ENCODE measurements around the gene ZNF683.

The ZNF683 gene

GRCh38 chr1:26318338-26319064, 54.0 kb downstream of the ZNF683 start:
- DNase-seq (ENCODE audit: low spot score in 2 of 2) (no peak), ATAC-seq (replicated peaks; ENCODE audit: extremely low read depth, poor library complexity, severe bottlenecking) (no peak)
- Mint-ChIP-seq H3K4me1 (peaks cover 72% of the 10 kb centered on the region), H3K27ac (ENCODE audit: low read depth) (peak overlapping the region; percentile 79), H3K27me3 (no peaks in the 10 kb centered on the region), H3K4me3 (peak overlapping the region; percentile 99), H3K36me3 (ENCODE audit: insufficient read depth) (peaks cover 29% of the 10 kb centered on the region), H3K9me3 (no peaks in the 10 kb centered on the region)

- Mint-ChIP-seq H3K4me1 (peaks cover 72% of the 10 kb centered on the region), H3K27me3 (no peaks in the 10 kb centered on the region), H3K4me3 (peak within 1 kb of the TSS; percentile 99), H3K9me3 (no peaks in the 10 kb centered on the region), H3K27ac (ENCODE audit: low read depth) (peak within 1 kb of the TSS; percentile 79), H3K36me3 (ENCODE audit: insufficient read depth) (peaks cover 29% of the 10 kb centered on the region)
- peak; percentile 33 to 49 for DNase-seq (ENCODE audit: low spot score in 2 of 2)
- peak; percentile 69 for ATAC-seq (replicated peaks; ENCODE audit: extremely low read depth, poor library complexity, severe bottlenecking)
These were observed 54.8 kb downstream of the ZNF683 start, which contains the start of gene CD52 for GRCh38 chr1:26317612-26318337. CD52 (plus strand) TSS chr1:26317958; CDS start chr1:26318018, 60 bp downstream.

DNA sequence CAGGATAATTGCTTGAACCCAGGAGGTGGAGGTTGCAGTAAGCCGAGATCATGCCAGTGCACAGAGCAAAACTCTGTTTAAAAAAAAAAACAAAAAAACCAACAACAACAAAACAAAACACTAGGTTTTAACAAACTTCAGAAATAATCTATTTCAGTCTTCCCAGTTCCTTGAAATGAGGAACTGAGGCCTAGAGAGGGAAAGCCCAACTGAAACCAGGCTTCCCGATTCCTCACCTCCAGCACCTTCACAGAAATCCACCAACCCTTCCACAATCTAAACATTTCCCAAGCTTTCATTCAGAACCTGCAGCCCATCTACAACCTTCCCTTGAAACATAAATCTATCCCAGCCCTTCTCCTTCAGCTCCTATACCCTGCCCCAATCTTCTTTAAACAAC, 55.4 kb downstream of the ZNF683 start:
- Mint-ChIP-seq H3K4me3 (peak overlapping the region; percentile 99), H3K9me3 (no peaks in the 10 kb centered on the region)
- ATAC-seq (replicated peaks; ENCODE audit: extremely low read depth, poor library complexity, severe bottlenecking), result no peak

GRCh38 chr1:26315874-26316850, 56.4 kb downstream of the ZNF683 start:
- Mint-ChIP-seq H3K4me3 (peak overlapping the region; percentile 54), H3K9me3 (no peaks in the 10 kb centered on the region), H3K27me3 (no peaks in the 10 kb centered on the region), H3K4me1 (peaks cover 62% of the 10 kb centered on the region), H3K27ac (ENCODE audit: low read depth) (peak overlapping the region; percentile 42), H3K36me3 (ENCODE audit: insufficient read depth) (peaks cover 22% of the 10 kb centered on the region)
- no peak for DNase-seq (ENCODE audit: low spot score in 2 of 2)
- ATAC-seq (replicated peaks; ENCODE audit: extremely low read depth, poor library complexity, severe bottlenecking), result no peak

More for the DNA sequence above, 55.4 kb downstream of the ZNF683 start:
- Mint-ChIP-seq H3K36me3 (ENCODE audit: insufficient read depth) (peaks cover 27% of the 10 kb centered on the region), H3K27me3 (no peaks in the 10 kb centered on the region), H3K27ac (ENCODE audit: low read depth) (peak overlapping the region; percentile 79), H3K4me1 (peaks cover 69% of the 10 kb centered on the region)
- DNase-seq (ENCODE audit: low spot score in 2 of 2), result no peak

- Mint-ChIP-seq H3K27me3 (no peaks in the 10 kb centered on the region), H3K36me3 (ENCODE audit: insufficient read depth) (peaks cover 14% of the 10 kb centered on the region), H3K27ac (ENCODE audit: low read depth) (peak overlapping the region; percentile 42), H3K9me3 (no peaks in the 10 kb centered on the region), H3K4me1 (peaks cover 46% of the 10 kb centered on the region), H3K4me3 (peak overlapping the region; percentile 54)
- no peak for DNase-seq (ENCODE audit: low spot score in 2 of 2)
- ATAC-seq (replicated peaks; ENCODE audit: extremely low read depth, poor library complexity, severe bottlenecking), result no peak
These were observed 58.0 kb downstream of the ZNF683 start for GRCh38 chr1:26314501-26314900.

All from central memory CD8-positive, alpha-beta T cell (primary cell).